GM19328 (cell line): Measurements from ENCODE around the gene HAT1.
A peak's percentile ranks its signal among the peaks of the same experiment; 100 is the strongest.
"Not testable (repeated sequence)": the region's sequence is repeated elsewhere in the genome, so short reads cannot be mapped to it uniquely, and the experiment has no call there.

ENCODE experiments used
- ATAC-seq: cut with Tn5 transposase; IDR thresholded peaks from one replicate; pipeline ENCODE4 v1.9.1; 2021; ENCODE audit warnings: mild to moderate bottlenecking, moderate library complexity; ENCODE audit not compliant: unreplicated experiment

Gene HAT1

GRCh38 chr2:171968509-171968908 is 46.2 kb downstream of the HAT1 start:
- no peak for ATAC-seq

- no peak for ATAC-seq
Measured at GRCh38 chr2:171972329-171972982, 50.2 kb downstream of the HAT1 start.

GRCh38 chr2:171979103-171979502 is 56.8 kb downstream of the HAT1 start:
- ATAC-seq = no peak

GRCh38 chr2:171983924-171984323 is 61.7 kb downstream of the HAT1 start:
- ATAC-seq = not testable (repeated sequence)

GRCh38 chr2:171985076-171985475 is 62.8 kb downstream of the HAT1 start:
- no peak for ATAC-seq

- ATAC-seq = no peak
Measured at GRCh38 chr2:171986778-171987177, 64.5 kb downstream of the HAT1 start.

GRCh38 chr2:171991027-171991426 is 68.8 kb downstream of the HAT1 start:
- ATAC-seq = no peak

GRCh38 chr2:171995586-171995985 is 73.3 kb downstream of the HAT1 start:
- ATAC-seq = no peak

GRCh38 chr2:171996021-171996420 is 73.8 kb downstream of the HAT1 start:
- no peak for ATAC-seq

GRCh38 chr2:171997031-171997430 is 74.8 kb downstream of the HAT1 start:
- not testable (repeated sequence) for ATAC-seq

- no peak for ATAC-seq
Measured at GRCh38 chr2:171999161-171999560, 76.9 kb downstream of the HAT1 start.

- ATAC-seq = peak; percentile 91
Measured at GRCh38 chr2:171999604-172000469, 77.6 kb downstream of the HAT1 start, which contains the start of gene METAP1D. METAP1D (plus strand) TSS chr2:171999953; CDS start chr2:171999970, 17 bp downstream.

GRCh38 chr2:172000696-172001361 is 78.6 kb downstream of the HAT1 start:
- no peak for ATAC-seq

GRCh38 chr2:172007372-172007771 is 85.1 kb downstream of the HAT1 start:
- no peak for ATAC-seq

- ATAC-seq = no peak
Measured at GRCh38 chr2:172009823-172010222, 87.6 kb downstream of the HAT1 start.

GRCh38 chr2:172011812-172012575 is 89.7 kb downstream of the HAT1 start:
- no peak for ATAC-seq

GRCh38 chr2:172012677-172013391 is 90.6 kb downstream of the HAT1 start:
- ATAC-seq = no peak

- peak; percentile 65 for ATAC-seq
Measured at GRCh38 chr2:172013396-172013795, 91.1 kb downstream of the HAT1 start.

- ATAC-seq = no peak
Measured at GRCh38 chr2:172021074-172021931, 99.0 kb downstream of the HAT1 start.
